Measurements from ENCODE around the gene MYCBPAP.

The MYCBPAP gene

GRCh38 chr17:50540560-50541401 lies 32.5 kb downstream of the MYCBPAP start:
- DNase-seq, result no peak

- no peak for DNase-seq
Observed at GRCh38 chr17:50541402-50541715, 33.1 kb downstream of the MYCBPAP start.

- DNase-seq, result peak; percentile 83 to 86
Observed at GRCh38 chr17:50541716-50542688, 33.8 kb downstream of the MYCBPAP start.

GRCh38 chr17:50542795-50543774 lies 34.8 kb downstream of the MYCBPAP start:
- DNase-seq, result peak in 1 of 2 experiments; percentile 68

GRCh38 chr17:50544516-50544915 lies 36.3 kb downstream of the MYCBPAP start:
- DNase-seq, result no peak

- no peak for DNase-seq
Observed at GRCh38 chr17:50545311-50545710, 37.1 kb downstream of the MYCBPAP start.

- DNase-seq, result no peak
Observed at GRCh38 chr17:50546701-50547034, 38.4 kb downstream of the MYCBPAP start.

- peak; percentile 92 for DNase-seq
Observed at GRCh38 chr17:50547035-50547735, 38.9 kb downstream of the MYCBPAP start, which contains the start of gene SPATA20. TSS of gene SPATA20 (plus strand) at chr17:50547174. CDS start at chr17:50547209, 35 bp downstream.

GRCh38 chr17:50547736-50548083 lies 39.5 kb downstream of the MYCBPAP start:
- DNase-seq, result no peak

GRCh38 chr17:50548831-50549230 lies 40.6 kb downstream of the MYCBPAP start:
- DNase-seq, result no peak

- no peak for DNase-seq
Observed at GRCh38 chr17:50549256-50549941, 41.2 kb downstream of the MYCBPAP start.

GRCh38 chr17:50549969-50550368 lies 41.7 kb downstream of the MYCBPAP start:
- DNase-seq, result no peak

- peak; percentile 67 to 73 for DNase-seq
Observed at GRCh38 chr17:50550661-50551432, 42.6 kb downstream of the MYCBPAP start.

GRCh38 chr17:50551433-50551815 lies 43.2 kb downstream of the MYCBPAP start:
- no peak for DNase-seq

- DNase-seq, result no peak
Observed at GRCh38 chr17:50551884-50552283, 43.6 kb downstream of the MYCBPAP start.

- DNase-seq, result no peak
Observed at GRCh38 chr17:50554201-50554600, 46.0 kb downstream of the MYCBPAP start.

- peak in 1 of 2 experiments; percentile 74 for DNase-seq
Observed at GRCh38 chr17:50556803-50557202, 48.6 kb downstream of the MYCBPAP start.

GRCh38 chr17:50557630-50558029 lies 49.4 kb downstream of the MYCBPAP start:
- no peak for DNase-seq

- no peak for DNase-seq
Observed at GRCh38 chr17:50558091-50558490, 49.9 kb downstream of the MYCBPAP start.

- no peak for DNase-seq
Observed at GRCh38 chr17:50558581-50558940, 50.3 kb downstream of the MYCBPAP start.
